HG02840 (cell line): ENCODE results near the gene WDR76.

Experiments used
- ATAC-seq: cut with Tn5 transposase; IDR thresholded peaks from one replicate; pipeline ENCODE4 v1.9.1; 2021; ENCODE audit warnings: mild to moderate bottlenecking, moderate library complexity, moderate number of reproducible peaks; ENCODE audit not compliant: unreplicated experiment, low FRiP score

The WDR76 gene

DNA sequence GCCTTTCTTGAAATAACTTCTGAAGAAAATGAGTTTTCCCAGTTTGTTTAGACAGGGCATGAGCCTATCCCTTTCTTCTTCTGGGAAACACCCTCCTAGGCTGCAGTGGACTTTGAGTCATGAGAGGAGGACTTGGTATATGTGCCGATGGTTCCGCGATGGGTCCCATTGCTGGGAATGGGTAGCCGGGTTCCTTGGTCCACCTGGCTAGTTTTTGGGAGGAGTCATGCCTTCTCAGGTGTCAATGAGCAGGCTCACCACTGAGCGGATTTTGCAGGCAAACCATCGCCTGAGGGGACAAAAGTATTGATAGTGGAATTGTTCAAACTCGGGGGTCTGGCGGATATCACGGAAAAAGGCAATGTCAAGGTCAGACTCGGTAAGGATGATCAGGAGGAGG is 46.8 kb downstream of the WDR76 start:
- no peak for ATAC-seq

GRCh38 chr15:43876872-43877271 is 50.1 kb downstream of the WDR76 start:
- no peak for ATAC-seq

GRCh38 chr15:43877371-43877770 is 50.6 kb downstream of the WDR76 start:
- ATAC-seq = no peak

DNA sequence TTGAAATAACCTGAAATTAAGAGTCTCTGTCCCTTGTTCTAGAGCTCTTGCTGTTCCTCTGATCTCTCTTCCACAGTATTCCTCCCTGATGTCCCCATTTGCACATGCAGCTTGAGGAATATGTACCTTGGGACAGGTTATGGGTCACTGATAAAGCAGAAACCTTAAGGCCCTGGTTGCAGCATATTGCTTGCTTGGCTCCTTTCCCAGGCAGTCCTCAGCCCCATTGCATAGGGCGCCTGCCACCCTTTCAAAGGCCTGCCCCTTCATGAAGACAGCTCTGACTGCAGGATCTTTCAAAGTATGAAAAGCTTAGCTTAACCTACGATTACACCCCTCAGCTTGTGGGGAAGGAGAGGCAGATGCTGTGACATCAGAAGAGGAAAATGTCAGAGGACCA is 51.6 kb downstream of the WDR76 start:
- ATAC-seq = no peak

DNA sequence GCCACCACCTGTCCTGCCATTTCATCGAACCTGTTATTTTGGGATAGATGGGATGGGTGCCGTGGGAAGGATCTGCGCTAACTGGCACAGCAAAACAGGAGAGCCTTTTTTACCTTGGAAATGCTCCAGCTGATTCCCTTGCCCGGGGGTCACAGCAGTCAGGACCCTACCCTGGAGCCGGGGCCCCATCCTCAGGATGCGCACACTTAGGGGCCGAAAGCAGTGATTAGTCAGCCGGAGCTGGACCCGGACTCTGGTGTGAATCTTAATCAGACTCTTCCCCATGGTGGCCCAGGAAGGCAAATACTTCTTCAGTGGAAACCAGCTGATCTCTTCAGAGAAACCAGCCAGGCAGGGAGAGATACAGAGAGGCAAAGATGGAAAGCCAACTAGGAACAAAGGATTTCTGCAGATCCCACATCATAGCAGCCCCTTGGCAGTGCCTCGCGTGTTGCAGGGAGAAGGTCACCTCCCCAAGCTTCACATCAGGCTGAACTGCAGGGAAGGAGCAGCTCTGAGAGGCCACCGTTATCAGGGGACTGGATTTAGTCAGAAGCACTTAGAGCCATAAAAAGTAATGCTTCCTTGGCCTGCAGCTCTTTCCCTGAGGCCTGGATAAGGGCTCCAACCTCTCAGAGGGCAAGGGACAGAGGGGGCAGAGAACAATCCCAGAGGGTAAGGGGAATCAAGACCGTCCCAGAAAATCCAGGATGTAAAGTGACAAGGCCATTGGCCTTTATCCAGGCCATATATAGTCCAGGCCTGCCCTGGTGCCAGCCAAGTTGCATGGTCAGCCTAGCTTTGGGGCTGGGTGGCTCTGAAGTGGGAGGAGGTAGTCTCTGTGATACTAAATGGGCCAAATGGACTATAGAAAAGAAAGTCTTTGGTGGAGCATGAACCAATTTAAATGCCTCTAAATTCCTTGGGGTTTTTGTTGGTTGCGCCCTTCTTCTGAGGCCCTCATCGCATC is 52.9 kb downstream of the WDR76 start:
- ATAC-seq = no peak

DNA sequence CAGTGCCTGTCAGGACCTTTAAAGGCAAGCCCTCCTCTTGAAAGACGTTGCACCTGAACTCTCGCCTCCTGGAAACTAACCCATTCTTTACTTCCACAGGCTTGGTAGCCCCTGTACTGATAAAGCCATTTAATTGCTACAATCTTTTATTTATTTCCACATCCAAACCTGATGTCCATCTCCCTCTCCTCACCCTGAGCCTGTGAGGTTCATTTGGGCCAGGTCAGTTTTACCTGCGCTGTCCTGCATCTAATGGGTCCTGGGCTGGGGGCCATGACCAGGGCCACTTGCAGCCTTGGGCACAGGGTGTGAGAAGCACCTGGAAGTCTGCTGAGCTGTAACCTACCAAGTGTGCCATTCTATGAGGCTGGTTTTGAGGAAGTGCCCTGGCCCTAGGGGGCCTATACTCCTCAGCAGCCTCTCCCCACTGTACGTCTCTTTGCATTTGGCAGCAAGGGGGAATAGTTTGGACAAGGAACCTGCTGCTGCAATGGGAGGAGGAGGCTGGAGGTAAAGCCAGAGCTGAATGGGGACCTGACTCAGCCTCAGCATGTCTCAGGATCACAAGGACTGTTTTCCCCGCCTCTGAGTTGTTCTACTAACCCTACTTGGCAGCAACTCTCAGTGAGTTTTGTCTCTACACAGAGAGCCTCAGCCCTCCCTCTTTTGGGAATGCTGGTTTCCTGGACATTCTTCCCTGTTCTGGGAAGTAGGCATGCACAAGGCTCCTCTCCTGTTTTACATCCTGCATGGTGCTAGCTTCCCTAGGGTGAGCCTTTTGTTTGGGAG is 53.8 kb downstream of the WDR76 start:
- ATAC-seq = no peak

DNA sequence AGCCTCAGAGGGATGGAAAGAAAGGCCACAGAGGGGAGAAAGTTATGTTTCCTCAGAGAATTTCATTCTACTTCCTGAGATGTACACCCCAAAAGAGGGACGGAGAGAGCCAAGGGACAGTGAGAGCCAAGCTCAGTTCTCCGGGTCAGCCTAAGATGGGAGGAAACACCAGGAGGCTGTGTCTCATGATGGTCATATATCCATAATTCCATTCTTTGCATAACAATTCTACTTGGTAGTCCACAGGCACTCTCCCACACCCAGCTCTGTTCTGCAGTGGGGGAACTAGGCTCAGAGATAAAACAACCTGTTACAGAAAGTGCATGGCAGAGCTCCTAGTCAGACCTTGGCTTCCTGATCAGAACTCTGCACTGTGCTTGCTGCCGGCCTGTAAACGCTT is 54.4 kb downstream of the WDR76 start:
- no peak for ATAC-seq

DNA sequence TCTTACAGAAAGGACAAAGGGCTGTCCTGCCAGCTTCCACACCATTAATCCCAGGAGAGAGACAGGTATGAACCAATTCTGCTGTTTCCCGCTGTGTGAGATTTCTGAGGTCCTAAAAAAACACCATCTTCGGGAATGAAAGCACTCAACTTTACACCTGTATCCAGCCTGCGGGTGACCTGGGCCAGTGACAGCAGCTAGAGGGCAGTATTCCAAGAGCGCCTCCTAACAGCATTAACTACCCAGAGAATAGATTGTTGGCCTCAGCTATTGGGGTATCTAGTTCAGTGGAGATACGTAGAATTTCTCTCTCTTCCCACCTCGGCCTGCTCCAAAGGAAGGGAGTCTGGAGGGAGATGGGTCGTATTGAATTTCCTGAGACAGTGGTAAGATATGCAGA is 55.1 kb downstream of the WDR76 start:
- ATAC-seq = no peak

- no peak for ATAC-seq
Measured at GRCh38 chr15:43883571-43883970, 56.8 kb downstream of the WDR76 start.

DNA sequence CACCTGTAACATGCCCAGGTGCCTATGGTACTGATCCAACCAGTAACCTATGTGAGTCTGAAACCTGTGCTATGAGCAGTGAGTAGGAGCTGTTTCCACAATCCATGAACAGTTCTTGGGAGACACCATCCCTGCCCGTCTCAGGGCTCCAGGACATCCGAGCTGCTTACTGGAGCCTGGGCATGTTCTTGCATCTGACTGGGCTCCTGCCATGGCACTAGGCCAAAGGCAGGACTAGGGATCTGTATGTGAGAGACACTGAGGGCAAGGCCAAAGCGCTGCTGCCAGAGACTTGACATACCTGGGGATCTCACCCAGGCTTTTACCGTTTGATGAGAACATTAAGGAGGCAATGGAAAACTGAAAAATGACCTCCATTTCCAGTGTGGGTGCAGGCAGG is 59.8 kb downstream of the WDR76 start:
- ATAC-seq = no peak

- no peak for ATAC-seq
Measured at GRCh38 chr15:43887901-43888300, 61.1 kb downstream of the WDR76 start.

DNA sequence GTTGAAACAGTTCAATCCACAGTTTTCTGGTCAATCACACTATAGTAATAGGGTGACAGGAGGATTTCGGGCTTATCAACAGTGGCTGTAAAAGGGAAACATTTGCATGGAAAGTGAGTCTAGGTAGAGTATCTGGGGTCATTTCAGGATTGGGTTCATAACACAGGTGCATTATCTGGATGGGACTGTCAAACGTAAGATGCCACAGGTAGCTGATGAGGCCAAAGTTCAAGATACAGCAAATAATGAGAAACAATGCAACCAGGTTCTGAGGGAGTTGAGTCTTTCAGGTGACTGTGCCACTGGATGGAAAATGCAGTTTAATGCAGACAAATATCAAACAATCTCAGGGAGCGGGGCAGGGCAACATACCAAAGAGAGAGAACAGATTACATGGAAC is 62.2 kb downstream of the WDR76 start:
- no peak for ATAC-seq

- ATAC-seq = no peak
Measured at GRCh38 chr15:43893956-43894355, 67.2 kb downstream of the WDR76 start.

DNA sequence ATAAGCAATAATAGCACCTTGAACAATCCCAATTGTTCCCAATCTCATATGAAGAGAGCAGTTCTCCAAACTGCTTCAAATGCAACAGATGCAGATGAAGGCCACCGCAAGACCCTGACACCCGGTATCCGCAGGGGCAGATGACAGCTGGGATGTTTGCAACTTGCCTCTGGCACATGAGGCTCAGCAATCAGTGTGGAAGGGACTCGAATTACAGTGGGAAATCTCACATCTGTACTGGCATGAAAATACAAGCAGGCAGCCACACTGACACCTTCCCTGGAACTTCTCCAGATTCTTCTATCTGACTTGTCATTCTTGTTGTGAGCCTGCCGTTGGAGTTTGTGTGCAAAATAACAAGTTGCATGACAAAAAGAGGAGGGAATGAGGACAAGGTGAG is 68.8 kb downstream of the WDR76 start:
- ATAC-seq = no peak

GRCh38 chr15:43896543-43896942 is 69.7 kb downstream of the WDR76 start:
- ATAC-seq = no peak

DNA sequence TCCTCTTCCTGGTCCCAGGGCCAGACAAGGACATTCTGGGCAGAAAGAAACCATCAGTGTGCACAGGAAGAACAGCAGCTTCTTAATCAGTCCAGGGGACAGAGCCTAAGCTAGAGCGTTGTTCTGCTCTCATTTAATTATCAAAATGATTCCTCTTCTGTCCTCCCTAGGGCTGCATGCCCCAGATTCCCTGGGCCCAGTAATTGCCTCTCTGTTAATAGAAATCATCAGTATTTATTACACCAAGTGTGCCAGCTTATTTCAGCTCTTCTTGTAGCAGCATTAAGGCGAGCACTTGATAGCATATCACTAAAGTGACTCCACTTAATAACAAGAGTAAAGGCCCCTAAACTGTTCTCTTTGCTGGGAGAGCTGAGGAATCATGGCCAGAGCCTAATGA is 72.1 kb downstream of the WDR76 start:
- no peak for ATAC-seq

- no peak for ATAC-seq
Measured at GRCh38 chr15:43899928-43900327, 73.1 kb downstream of the WDR76 start.

- ATAC-seq = no peak
Measured at GRCh38 chr15:43900996-43901395, 74.2 kb downstream of the WDR76 start.

GRCh38 chr15:43901495-43901894 is 74.7 kb downstream of the WDR76 start:
- no peak for ATAC-seq

DNA sequence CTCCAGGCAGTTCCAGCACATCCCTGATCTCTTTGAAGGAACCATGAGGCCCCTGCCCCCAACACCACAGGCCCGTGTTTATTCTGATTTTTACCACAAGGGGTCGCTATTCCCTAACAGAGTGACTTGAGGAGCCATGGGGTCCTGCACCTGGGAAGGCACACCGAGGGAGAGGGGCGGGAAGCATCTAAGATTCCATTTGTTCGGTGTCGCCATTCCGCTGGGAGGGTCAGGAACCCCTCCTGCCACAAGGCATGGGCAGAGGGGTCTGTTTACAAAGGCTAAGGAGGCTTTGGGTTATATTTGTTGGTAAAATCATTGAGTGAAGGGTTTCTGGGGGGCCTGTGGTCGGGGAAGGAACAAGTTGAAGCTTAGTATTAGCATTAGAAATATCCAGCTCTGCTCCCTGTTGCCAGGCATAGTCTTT is 77.1 kb downstream of the WDR76 start:
- ATAC-seq = no peak

DNA sequence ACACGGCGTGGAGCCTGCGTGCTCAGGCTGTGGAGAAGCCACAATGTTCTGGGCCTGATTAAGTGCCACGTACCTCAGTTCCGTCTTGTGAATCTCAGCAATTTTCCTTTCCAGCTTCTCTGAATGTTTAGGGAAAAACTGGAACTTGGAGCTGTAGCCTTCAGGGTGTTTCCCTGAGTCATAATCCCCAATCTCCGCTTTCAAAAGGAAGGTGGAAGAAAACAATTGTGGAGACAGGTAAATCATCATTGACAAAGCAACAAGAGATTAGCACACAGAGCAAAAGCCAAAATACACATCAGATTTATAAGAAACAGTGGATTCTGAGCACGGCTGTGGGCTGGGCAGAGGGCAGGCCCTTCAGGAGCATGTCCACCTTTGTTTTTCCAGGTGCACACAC is 79.0 kb downstream of the WDR76 start:
- ATAC-seq = no peak
